ENCODE measurements around the gene LGALS12.
A peak's percentile ranks its signal among the peaks of the same experiment; 100 is the strongest.
"Not testable (repeated sequence)": the region's sequence is repeated elsewhere in the genome, so short reads cannot be mapped to it uniquely, and the experiment has no call there.

LGALS12 gene

DNA sequence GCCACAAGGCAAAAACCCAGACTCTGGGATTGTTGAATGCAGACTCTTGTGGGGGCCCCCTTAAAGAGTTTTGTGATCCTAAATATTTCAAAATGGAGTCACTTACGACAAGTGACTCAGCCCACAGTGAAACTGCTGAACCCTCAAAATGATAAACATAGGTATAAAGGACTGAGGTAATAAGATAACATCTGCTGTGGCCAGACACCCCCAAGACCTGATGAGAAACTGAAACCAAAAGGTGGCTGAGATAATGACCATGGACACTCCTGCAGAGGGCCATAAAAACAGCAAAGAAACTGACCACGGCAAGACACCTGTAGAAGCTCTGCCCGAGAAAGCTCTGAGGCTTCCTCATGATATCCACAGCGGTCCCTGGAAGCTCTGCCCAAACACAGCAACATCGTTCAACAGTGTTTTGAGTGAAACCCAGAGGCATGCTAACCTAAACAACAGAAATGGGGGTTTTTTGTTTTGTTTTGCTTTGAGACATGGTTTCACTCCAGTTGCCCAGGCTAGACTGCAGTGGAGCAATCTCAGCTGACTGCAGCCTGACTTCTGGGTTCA, 29.1 kb downstream of the LGALS12 start:
- DNase-seq = no peak

DNA sequence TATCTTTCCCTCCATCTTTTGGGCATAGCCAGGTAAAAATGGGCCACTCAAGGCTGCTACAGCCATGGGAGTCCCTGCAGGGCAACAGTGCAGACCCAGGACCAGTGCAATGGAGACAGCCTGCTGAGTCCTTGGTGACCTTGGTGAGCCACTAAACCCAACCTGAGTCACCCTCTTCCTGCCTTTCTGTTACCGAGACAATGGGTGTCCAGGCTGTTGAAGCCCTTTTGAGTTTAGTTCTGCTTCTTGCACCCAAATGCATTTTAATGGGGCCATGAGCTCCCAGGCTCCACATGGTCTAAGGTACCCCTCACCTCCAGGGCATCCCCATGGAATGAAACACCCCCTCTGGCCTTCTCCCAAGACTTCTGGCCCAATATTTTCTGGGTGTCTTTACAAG, 29.9 kb downstream of the LGALS12 start:
- peak in 1 of 3 donors; percentile 17 for DNase-seq

DNA sequence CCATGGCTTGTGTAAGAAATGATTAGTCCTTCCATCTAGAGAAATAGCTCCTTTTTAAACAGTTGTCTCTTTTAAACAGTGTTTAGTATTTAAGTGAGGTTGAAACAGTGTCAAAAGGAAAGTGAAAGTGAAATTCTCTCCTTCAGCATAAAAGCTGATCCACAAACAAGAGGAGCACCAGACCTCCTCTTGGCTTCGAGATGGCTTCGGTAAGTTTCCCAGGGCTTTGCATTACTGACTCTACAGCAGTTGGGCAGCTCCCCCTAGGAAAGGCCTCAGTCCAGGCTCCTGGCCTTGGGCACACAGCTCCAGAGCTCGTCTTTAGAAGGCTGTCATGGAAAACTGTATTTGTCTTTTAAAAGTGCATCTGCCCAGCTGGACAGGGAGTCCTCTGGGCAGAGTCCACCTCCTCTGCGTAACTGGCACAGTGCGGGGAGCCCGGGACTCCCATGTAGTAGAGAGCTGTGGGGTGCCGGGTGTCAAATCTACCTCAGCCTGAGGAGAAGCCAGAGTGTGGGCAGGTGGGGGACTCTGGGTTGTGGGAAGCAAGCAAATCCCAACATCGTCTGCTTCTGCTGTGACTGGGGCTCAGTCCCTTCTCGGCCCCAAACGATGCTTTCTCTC, 30.9 kb downstream of the LGALS12 start, which contains the start of gene PLAAT4:
TSS of gene PLAAT4 (plus strand) at position 140 of the 624 bp plus-strand sequence. CDS start at position 201, 61 bp downstream.
- DNase-seq = peak; percentile 62 to 78 (median 66)

DNA sequence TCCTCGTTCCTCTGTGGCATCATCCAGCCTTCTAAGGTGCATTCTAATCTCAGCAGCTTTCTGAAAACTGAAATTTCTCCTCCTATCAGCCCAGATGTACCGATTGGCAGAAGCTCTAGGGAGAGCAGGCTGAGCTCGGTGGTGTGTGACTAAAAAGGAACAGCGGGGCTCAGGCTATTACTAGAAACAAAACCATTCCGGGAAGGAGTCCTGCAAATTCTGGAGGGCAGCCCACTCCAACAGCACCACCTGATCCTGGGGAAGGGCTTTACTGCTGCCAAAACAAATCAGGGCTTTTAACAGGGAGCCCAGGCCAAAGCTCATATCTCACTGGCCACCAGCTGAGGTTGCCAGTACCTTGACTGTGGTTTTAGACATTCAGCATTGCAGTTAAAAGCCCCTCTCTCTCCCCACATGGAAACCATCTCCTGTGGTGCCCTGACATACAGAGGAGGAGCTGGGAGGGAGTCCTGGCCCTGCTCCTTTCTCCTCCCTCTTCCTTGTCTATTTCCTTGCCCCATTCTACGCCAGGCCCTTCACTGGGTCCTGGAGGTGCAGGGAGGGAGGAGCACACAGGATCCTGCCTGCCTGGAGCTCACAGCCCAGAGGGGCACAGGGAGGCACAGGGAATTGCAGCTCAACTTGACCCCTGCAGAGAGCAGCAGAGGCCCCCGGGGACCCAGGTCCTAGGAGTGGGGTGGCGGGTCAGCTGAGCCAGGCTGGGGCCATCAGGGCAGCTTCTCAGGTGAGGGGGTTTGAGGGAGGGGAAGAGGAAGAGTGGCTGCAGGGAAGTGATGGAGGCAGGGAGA, 31.6 kb downstream of the LGALS12 start:
- peak; percentile 20 to 43 (median 31) for DNase-seq

DNA sequence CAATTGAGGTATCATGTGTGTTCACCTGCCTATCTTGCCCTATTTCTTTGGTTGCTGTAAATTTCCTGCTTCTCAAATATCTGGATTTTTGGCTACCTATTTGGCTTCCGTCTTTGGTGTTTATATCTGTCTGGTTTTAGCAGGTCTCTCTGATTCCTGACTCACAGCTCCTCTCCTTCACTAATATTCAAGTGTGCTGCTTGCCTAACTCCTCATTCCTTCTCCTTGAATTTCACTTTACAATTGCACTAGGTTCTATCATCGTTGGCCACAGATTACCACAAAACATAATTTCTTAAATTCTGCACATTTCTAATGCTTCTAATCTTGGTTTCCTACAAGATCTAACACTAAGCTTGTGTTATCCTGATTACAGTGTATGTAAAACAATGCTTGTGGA, 36.6 kb downstream of the LGALS12 start:
- DNase-seq = not testable (repeated sequence)

DNA sequence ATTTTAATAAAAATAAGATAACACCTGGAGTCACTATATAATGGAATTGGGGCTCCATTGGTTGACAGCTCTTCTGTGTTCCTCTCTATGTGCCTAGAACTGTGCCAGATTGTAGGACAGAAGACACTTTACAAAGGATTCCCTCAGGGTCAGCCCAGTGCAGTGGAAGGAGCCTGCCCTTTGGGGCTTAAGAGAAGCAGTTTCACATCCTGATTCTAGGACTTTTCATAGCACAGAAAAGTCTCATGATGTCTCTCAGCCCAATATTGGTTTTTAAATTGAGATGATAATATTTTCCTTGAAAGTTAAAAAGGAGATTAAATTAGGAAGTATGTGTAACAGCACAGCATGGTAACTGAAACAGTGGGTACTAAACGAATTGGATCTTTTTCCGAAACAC, 37.8 kb downstream of the LGALS12 start:
- peak; percentile 33 to 47 (median 38) for DNase-seq

DNA sequence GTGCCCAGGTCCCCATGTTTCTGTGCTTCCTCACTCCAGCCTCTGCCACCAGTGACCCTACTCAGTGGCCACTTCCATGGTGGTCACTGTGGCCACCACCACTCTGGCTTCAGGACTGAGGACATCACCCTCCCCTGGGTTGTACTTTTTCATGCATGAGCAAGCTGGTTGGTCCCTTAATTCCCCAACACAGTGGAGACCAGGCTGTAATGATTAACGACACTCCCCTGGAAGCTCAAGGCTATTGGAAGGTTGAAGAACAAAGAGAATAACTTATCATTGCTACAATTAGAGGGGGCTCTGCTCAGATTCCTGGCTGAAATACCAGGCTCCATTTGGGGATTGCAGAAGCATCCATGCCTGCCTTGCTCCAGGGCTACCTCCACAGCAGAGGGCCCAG, 41.2 kb downstream of the LGALS12 start:
- no peak for DNase-seq

DNA sequence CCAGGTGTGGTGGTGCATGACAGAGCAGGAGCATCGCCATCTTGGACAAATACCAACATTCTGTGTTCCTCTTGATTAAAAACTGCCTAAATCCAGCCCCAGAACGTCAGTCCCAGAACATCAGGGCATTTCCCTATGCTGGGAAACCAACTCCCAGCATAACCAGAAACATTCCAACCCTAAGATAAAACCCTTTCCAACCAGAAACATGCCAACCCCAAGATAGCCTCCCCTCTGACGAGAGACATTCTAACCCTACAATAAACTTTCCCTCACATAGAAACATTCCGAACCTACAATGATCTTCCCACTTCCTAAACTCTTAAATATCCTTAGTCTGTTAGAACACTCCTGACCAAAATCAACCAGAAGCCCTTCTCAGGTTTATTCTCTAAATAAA, 42.3 kb downstream of the LGALS12 start:
- DNase-seq = no peak

DNA sequence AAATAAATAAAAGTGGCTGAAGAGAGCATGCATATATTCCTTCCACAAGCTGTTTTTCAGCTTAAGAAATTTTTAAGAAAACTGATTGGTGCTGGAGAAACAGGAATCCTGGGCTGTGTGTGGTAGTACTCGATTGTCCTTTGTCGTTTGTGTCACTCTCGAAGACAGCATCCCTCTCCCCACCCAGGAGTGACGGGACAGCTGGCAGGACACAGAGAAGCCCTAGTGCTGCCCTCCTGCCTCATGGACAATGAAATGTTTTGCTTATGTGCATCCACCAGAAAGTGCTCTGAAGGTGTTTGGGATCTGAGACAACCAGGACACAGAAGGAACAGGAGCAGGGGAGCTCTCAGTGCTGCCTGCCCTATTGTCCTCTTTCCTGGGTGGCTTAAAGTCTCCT, 43.5 kb downstream of the LGALS12 start:
- no peak for DNase-seq

DNA sequence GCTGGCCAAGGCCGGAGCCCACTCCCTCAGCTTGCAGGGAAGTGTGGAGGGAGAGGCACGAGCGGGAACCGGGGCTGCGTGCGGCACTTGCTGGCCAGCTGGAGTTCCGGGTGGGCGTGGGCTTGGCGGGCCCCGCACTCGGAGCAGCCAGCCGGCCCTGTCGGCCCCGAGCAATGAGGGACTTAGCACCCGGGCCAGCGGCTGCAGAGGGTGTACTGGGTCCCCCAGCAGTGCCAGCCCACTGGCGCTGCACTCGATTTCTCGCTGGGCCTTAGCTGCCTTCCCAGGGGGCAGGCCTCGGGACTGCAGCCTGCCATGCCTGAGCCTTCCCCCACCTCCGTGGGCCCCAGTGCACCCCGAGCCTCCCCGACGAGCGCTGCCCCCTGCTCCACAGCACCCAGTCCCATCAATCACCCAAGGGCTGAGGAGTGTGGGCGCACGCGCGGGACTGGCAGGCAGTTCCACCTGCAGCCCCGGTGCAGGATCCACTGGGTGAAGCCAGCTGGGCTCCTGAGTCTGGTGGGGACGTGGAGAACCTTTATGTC, 44.3 kb downstream of the LGALS12 start:
- not testable (repeated sequence) for DNase-seq

DNA sequence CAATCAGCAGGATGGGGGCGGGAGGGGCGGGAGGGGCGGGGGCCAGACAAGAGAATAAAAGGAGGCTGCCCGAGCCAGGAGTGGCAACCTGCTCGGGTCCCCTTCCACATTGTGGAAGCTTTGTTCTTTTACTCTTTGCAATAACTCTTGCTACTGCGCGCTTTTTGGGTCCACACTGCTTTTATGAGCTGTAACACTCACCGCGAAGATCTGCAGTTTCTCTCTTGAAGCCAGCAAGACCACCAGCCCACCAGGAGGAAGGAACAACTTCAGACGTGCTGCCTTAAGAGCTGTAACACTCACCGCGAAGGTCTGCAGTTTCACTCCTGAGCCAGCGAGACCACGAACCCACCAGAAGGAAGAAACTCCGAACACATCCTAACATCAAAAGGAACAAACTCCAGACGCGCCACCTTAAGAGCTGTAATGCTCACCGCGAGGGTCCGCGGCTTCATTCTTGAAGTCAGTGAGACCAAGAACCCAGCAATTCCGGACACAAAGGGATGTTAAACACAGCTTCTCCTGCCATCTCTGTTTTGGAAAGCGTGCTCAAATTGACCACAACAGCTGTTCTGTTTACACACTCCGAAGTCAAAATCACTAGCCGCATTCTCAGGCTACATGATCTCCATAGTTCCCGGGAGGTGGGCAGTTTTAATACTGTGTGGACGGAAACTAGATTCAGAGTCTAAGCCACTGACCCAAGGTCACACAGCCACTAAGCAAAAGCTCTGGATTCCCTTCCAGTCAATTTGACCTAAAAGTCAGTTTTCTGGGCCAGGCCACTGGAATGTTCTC, 45.4 kb downstream of the LGALS12 start:
- DNase-seq = no peak

DNA sequence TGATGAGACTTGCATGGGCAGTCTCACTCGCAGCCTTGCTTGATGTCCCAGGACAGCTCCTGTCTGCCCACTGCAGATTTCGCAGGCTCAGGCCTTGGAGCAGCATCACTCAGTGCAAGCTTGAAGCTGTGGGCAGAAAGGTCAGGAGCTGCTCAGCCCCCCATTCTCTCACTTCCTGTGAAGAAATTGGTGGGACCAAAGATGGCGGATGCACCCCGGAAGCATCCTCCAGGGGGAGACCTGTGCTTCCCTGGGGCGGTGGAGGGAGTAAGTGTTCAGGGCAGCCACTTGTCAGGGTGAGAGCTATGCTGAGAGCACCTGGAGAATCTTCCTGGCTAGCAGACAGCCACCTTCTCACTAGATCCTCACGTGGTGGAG, 46.0 kb downstream of the LGALS12 start:
- DNase-seq = no peak

DNA sequence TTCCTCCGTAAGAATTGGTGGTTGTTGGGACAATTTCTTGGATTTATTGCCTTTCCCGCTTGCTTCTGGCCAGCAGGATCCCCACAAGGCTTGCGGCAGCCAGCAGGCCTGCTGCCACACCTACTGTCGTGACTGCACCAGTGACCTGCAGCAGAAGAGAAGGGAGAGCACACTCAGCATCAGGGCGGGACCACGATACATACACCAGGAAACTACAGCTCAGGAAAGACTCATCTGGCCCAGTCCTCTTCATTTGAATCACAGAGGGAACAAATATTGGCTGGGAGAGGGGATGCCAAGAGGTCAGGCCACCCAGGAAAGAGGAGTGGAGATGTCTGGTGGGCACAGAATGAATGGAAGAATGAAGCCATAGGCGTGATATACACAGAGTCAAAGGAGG, 47.0 kb downstream of the LGALS12 start:
- DNase-seq = no peak

DNA sequence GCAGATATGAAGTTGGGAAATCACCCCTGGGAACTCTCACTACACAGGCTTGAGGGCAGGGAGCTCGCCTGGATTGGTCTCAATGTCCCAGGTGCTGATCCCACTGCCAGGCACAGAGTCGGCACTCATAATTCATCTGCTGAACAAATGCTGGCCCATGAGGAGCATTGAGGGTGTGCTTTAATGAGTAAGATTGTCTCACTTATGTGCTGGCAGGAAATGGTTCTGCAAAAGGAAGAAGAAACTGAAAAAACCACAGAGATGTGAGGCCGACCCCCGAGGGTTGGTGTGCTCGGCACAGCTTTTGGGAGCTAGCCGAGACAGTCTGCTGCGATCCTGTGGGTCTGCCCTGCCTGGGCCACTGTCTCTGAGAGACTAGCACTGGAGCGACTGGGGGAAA, 47.9 kb downstream of the LGALS12 start:
- DNase-seq = peak in 2 of 3 donors; percentile 30 to 39

DNA sequence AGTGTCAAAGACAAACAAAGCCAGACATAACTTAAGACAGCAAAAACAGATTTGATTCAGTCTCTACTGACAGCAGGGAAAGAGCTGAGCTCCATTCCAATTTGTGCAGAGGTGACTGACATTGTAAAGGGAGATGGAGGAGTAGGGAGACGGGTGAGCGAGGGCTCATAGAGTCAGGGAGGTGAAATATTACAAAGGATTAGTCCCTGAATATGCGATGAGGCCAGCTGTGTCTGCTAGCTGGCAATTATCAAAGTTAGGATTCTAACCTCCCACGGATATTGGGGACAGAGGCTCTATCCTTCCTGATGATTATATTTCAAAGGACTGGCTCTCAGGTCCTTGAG, 49.0 kb downstream of the LGALS12 start:
- no peak for DNase-seq

DNA sequence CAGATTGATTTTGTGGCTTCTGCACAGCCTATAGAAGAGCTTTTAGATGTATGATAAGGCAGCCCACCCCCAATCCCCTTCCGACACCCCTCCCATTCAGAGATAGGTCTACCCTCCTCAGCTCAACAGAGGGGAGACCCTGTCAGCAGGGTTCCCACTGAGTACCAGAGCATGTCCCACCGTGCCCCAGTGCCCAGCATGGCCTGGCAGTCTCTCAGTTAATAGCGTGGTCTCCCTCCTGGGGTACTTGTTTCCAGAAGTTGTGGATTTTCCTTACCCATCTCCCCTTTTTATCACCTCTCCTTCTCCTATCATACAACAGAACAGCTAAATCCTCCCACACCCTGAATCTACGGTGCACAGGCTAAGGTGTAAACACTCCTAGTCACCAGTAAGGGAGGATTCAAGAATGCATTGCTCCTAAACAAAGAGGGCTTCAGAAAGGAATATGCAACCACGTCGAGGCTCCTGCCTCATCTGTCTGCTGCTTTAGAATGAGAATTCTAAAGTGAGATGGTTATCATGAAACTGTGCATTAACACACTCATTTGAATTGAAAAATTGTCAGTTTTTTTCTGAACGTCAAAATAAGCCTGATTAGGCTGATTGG, 50.6 kb downstream of the LGALS12 start:
- DNase-seq = no peak

DNA sequence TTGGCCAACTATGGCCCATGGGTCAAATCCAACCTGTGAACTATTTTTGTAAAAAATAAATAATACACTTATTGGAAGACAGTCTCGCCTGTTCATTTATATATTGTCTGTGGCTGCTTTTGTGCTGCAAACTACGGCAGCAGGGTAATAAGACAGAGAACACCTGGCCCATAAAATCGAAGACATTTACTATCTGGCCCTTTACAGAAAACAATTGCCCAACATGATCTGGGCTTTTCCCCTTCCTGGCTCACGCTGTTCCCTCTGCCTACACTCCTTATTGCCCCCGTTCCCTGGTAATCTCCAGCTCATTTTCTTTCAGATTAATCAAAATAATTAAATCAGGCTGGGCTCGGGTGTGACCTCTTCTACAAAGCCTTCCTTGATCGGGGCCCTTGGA, 51.7 kb downstream of the LGALS12 start:
- no peak for DNase-seq

DNA sequence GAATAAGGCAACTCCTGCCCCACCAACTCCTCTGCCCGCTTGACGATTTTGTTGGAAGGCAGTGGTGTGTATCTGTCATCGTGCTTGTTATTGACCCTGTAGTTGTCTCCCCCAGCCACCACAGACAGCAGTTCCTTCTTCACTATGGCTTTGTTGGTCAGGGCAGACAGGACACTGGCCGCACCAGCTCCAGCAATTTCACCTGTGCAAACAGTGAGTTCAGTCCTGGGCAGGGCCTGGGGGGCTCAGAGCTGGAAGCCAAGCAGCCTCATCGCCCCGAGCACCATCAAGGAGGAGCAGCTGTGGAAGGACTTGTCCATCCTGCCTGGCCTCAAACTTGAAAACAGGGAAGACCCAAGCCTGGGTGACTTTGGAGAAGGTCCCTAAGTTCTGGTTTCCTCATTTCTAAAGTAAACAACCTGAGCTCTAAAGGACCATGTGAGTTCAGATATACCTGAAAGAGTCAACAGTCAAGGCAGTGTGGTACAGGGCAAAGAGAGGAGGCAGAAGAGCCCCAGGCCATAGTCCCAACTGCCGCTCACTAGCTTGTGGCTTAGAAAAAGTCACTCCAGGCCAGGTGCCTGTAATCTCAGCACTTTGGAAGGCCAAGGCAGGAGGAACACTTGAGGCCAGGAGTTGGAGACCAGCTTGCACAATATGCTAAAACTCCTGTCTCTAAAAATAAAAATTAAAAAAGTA, 52.7 kb downstream of the LGALS12 start:
- no peak for DNase-seq

DNA sequence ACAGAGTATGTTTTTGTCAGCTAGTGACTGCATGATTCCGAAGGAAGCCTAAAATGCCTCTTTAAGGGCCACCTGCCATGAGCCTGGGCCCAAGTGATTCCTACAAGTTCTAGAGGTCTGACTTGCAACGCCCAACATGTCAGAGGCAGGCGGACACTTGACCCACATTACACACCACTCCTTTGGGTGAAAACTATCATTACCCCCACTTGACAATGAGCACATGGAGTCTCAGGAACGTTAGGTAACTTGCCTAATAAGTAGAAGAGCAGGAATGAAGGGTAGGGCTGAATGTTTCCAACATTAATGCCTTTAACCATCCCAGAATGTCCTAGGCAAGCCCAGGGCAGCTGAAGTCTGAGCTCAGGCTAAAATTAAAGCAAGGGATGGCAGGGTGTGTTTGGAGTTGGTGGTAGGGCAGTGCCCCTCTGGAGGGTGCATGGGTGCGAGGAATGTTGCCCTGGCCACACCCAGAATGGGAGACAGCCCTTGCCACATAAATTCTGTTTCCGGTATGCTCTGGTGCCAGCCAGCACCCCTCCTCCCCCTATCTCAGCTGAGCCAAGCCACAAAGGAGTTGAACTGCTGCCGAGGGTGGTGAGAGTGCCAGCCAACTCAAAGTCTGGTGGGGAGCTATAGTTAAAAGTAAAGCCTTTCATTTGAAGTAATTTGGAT, 54.8 kb downstream of the LGALS12 start:
- no peak for DNase-seq

DNA sequence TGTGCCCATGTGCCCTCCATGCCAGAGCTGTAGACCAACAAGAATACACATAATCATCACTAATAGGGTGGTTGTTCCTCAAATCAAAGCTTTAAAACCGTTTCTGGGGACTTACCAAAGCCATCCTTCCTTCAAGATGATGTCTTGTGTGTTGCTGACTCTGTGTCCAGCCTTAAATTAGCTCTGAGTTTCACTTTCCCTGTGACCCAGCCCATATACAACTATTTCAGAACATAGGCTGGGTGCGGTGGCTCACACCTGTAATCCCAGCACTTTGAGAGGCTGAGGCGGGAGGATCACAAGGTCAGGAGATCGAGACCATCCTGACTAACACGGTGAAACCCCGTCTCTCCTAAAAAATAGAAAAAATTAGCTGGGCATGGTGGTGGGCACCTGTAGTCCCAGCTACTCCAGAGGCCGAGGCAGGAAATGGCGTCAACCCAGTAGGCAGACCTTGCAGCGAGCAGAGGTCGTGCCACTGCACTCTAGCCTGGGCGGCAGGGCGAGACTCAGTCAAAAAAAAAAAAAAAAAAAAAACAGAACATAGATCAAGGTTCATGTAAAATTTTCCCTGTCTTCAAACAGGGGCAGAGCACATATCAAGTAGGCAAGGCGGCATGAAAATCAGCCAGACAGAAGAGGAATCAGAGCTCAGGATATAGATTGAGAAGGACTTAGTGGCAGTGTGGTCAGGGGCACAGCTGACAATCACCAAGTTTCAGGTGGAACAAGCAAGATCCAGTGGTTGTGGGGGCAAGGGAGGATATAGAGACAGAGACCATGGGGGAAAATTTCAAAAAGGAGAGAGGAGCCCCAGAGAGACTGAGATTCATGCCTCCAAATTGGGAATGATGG, 57.5 kb downstream of the LGALS12 start, which contains the start of gene PLAAT2:
TSS of gene PLAAT2 (minus strand) at position 179 of the 855 bp plus-strand sequence. CDS start at position 124, 55 bp downstream.
- DNase-seq = peak in 1 of 3 donors; percentile 30
